Measurements from ENCODE around the gene TXNIP.
"Not testable (repeated sequence)": the region's sequence is repeated elsewhere in the genome, so short reads cannot be mapped to it uniquely, and the experiment has no call there.

The TXNIP gene

DNA sequence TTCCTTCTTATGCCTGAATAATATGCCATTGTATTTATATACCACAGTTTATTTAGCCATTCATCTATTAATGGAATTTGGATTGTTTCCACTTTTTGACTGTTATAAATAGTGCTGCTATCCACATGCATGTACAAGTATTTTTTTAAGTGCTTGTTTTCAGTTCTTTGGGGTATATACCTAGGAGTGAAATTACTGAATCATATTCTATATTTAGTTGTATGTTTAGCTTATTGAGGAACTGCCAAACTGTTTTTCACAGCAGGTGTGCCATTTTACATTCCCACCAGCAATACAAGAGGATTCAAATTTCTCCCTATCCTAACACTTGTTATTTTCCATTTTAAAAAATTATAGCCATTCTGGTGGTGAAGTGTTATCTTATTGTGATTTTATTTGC, 32.7 kb upstream of the TXNIP start:
- TF ChIP-seq, protein P1, sequence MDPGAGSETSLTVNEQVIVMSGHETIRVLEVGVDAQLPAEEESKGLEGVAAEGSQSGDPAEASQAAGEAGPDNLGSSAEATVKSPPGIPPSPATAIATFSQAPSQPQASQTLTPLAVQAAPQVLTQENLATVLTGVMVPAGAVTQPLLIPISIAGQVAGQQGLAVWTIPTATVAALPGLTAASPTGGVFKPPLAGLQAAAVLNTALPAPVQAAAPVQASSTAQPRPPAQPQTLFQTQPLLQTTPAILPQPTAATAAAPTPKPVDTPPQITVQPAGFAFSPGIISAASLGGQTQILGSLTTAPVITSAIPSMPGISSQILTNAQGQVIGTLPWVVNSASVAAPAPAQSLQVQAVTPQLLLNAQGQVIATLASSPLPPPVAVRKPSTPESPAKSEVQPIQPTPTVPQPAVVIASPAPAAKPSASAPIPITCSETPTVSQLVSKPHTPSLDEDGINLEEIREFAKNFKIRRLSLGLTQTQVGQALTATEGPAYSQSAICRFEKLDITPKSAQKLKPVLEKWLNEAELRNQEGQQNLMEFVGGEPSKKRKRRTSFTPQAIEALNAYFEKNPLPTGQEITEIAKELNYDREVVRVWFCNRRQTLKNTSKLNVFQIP (CRISPR knock-in tag; IDR thresholded peaks at IDR 0.05; ENCODE audit: borderline replicate concordance, low read depth) = no peak
- no peak for TF ChIP-seq CSDC2 (CRISPR knock-in tag; IDR thresholded peaks at IDR 0.05)
- TF ChIP-seq, protein P2, sequence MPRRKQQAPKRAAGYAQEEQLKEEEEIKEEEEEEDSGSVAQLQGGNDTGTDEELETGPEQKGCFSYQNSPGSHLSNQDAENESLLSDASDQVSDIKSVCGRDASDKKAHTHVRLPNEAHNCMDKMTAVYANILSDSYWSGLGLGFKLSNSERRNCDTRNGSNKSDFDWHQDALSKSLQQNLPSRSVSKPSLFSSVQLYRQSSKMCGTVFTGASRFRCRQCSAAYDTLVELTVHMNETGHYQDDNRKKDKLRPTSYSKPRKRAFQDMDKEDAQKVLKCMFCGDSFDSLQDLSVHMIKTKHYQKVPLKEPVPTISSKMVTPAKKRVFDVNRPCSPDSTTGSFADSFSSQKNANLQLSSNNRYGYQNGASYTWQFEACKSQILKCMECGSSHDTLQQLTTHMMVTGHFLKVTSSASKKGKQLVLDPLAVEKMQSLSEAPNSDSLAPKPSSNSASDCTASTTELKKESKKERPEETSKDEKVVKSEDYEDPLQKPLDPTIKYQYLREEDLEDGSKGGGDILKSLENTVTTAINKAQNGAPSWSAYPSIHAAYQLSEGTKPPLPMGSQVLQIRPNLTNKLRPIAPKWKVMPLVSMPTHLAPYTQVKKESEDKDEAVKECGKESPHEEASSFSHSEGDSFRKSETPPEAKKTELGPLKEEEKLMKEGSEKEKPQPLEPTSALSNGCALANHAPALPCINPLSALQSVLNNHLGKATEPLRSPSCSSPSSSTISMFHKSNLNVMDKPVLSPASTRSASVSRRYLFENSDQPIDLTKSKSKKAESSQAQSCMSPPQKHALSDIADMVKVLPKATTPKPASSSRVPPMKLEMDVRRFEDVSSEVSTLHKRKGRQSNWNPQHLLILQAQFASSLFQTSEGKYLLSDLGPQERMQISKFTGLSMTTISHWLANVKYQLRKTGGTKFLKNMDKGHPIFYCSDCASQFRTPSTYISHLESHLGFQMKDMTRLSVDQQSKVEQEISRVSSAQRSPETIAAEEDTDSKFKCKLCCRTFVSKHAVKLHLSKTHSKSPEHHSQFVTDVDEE (CRISPR knock-in tag; IDR thresholded peaks at IDR 0.05) = no peak
- no peak for ATAC-seq

DNA sequence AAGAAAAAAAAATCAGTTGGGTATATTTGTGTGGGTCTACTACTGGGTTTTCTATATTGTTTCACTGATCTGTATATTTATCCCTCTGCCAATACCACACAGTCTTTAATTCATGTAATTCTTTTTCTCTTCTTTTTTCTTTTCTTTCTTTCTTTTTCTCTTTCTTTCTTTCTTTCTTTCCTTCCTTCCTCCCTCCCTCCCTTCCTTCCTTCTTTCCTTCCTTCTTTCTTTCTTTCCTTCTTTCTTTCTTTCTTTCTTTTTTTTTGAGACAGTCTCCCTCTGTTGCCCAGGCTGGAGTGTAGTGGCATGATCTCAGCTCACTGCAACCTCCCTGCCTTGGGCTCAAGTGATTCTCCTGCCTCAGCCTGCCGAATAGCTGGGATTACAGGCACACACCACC, 30.3 kb upstream of the TXNIP start:
- not testable (repeated sequence) for ATAC-seq

DNA sequence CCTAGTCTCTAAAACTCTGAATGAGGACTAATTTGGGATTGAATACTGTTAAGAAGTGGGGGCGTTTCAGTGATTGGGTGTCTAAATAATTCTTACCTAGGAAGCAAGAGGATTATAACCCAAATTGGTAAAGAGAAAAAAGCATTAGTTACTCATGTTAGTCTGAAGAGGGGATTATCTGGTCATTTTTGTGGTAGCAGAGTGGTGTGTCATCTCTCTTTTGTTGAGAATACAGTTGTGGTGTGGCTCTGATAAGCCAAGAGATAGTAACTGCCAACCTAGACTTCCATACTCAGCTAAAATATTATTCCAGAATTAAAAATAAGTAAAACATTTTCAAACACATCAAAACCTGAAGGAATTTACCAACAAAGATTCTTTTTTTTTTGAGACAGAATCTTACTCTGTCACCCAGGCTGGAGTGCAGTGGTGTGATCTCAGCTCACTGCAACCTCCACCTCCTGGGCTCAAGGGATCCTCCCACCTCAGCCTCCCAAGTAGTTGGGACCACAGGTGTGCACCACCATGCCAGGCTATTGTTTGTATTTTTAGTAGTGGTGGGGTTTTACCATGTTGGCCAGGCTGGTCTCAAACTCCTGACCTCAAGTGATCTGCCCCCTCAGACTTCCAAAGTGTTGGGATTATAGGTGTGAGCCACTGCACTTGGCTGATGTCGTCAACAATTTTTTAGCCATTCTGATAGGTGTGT, 29.6 kb upstream of the TXNIP start:
- not testable (repeated sequence) for ATAC-seq

DNA sequence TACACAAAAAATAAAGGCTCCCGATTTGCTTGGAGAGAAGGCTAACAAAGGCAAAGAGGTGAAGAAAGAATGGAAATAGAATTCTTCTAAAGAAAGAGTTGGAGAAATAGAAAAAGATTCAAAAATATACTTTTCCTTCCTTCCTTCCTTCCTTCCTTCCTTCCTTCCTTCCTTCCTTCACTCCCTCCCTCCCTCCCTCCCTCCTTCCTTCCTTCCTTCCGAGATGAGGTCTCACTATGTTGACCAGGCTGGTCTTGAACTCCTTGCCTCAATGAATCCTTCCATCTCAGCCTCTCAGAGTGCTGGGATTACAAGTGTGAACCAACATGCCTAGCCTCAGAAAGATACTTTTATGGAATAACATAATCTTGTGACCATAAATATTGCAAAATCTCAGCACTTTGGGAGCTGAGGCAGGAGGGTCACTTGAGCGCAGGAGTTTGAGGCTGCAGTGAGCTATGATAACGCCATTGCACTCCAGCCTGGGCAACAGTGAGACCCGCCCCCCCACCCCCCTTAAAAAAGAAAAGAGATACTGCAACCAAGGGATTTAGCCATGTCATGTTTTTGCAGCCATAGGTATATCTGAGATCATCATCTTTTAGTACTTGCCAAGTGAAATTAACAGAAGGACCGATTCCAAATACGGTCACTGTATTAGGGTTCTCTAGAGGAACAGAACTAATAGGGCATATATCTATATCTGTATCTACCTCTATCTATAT, 26.2 kb upstream of the TXNIP start:
- TF ChIP-seq ARNTL (CRISPR knock-in tag; IDR thresholded peaks at IDR 0.05; ENCODE audit: borderline replicate concordance, low read depth) = no peak
- TF ChIP-seq BACH2 (CRISPR knock-in tag; IDR thresholded peaks at IDR 0.05; ENCODE audit: borderline replicate concordance) = no peak
- no peak for TF ChIP-seq RARB (CRISPR knock-in tag; IDR thresholded peaks at IDR 0.05)
- TF ChIP-seq ZFP3 (CRISPR knock-in tag; IDR thresholded peaks at IDR 0.05) = no peak
- TF ChIP-seq GLIS3 (CRISPR knock-in tag; IDR thresholded peaks at IDR 0.05) = no peak
- no peak for TF ChIP-seq ESRRG (CRISPR knock-in tag; IDR thresholded peaks at IDR 0.05)
- TF ChIP-seq, protein P1 (CRISPR knock-in tag; IDR thresholded peaks at IDR 0.05; ENCODE audit: borderline replicate concordance, low read depth) = no peak
- TF ChIP-seq ZC3H10 (CRISPR knock-in tag; IDR thresholded peaks at IDR 0.05) = no peak
- TF ChIP-seq TCF4 (CRISPR knock-in tag; IDR thresholded peaks at IDR 0.05; ENCODE audit: borderline replicate concordance) = no peak
- TF ChIP-seq, protein P2 (CRISPR knock-in tag; IDR thresholded peaks at IDR 0.05) = no peak
- TF ChIP-seq ISL1 (CRISPR knock-in tag; IDR thresholded peaks at IDR 0.05) = no peak
- TF ChIP-seq ZFP30 (CRISPR knock-in tag; IDR thresholded peaks at IDR 0.05) = no peak
- TF ChIP-seq TOX (CRISPR knock-in tag; IDR thresholded peaks at IDR 0.05; ENCODE audit: borderline replicate concordance) = no peak
- TF ChIP-seq, protein P3, sequence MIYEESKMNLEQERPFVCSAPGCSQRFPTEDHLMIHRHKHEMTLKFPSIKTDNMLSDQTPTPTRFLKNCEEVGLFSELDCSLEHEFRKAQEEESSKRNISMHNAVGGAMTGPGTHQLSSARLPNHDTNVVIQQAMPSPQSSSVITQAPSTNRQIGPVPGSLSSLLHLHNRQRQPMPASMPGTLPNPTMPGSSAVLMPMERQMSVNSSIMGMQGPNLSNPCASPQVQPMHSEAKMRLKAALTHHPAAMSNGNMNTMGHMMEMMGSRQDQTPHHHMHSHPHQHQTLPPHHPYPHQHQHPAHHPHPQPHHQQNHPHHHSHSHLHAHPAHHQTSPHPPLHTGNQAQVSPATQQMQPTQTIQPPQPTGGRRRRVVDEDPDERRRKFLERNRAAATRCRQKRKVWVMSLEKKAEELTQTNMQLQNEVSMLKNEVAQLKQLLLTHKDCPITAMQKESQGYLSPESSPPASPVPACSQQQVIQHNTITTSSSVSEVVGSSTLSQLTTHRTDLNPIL (CRISPR knock-in tag; IDR thresholded peaks at IDR 0.05; ENCODE audit: low read depth) = no peak
- no peak for ATAC-seq

Measured in SK-N-SH treated with all-trans-retinoic acid at 6 μM for 48 hours (cell line).